Epithelial cell of proximal tubule (primary cell): Measurements from ENCODE around the gene SLC12A7. TPM values are rescaled to one million over a fixed set of nuclear protein-coding genes. Genes with fewer than 3 reads are reported as not detected.

Experiments used
- DNase-seq: peaks from one replicate; pipeline ENCODE4 v3.0.0-alpha.2; 2011; ENCODE audit warnings: low read depth
- H3K4me3 ChIP-seq: 2 replicates; pipeline ENCODE4 v1.5.1; 2011; ENCODE audit warnings: low read depth, mild to moderate bottlenecking, low read length
- total RNA-seq: library from RNA; depleted of rRNA; stranded (reverse); fragments of >200 nt; gene quantifications from 2 replicates; pipeline ENCODE4 v1.2.3, GENCODE V29; 2015
- TF ChIP-seq, protein P1 (sequence below): conservative IDR thresholded peaks from 2 replicates; pipeline ENCODE4 v1.5.1; 2012; ENCODE audit warnings: low read depth, mild to moderate bottlenecking, low read length

Gene SLC12A7
- total RNA-seq, 1 donor from 2014 or later = 32.8 TPM

DNA sequence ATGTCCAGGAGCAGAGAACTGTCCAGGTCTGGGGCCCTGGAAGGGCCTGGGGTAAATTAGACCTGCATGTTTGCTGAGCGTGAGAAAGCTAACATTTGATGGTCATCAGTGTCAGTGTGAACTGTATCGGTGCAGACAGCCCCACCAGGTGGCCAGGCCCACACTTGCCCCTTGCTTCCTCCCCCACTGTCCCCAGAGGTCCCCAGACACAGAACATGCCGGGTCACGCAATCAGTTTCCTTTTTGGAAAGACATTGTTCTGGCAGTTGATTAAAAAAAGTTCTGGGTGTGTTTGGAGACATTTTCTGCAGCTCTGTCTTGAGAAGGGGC is 101.7 kb downstream of the SLC12A7 start:
- TF ChIP-seq, protein P1, sequence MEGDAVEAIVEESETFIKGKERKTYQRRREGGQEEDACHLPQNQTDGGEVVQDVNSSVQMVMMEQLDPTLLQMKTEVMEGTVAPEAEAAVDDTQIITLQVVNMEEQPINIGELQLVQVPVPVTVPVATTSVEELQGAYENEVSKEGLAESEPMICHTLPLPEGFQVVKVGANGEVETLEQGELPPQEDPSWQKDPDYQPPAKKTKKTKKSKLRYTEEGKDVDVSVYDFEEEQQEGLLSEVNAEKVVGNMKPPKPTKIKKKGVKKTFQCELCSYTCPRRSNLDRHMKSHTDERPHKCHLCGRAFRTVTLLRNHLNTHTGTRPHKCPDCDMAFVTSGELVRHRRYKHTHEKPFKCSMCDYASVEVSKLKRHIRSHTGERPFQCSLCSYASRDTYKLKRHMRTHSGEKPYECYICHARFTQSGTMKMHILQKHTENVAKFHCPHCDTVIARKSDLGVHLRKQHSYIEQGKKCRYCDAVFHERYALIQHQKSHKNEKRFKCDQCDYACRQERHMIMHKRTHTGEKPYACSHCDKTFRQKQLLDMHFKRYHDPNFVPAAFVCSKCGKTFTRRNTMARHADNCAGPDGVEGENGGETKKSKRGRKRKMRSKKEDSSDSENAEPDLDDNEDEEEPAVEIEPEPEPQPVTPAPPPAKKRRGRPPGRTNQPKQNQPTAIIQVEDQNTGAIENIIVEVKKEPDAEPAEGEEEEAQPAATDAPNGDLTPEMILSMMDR = peak; percentile 31
- no peak for DNase-seq
- no peak overlapping the region for H3K4me3 ChIP-seq

- DNase-seq = no peak
- no peak overlapping the region for H3K4me3 ChIP-seq
- TF ChIP-seq, protein P1 = no peak
Measured at GRCh38 chr5:1009359-1010180, 102.3 kb downstream of the SLC12A7 start.

GRCh38 chr5:1008451-1009358 is 103.2 kb downstream of the SLC12A7 start, which contains the start of gene NKD2:
TSS of gene NKD2 (plus strand) at chr5:1008802. CDS start at chr5:1009058, 256 bp downstream.
- TF ChIP-seq, protein P1 = peak; percentile 48
- DNase-seq = no peak
- H3K4me3 ChIP-seq = peak within 1 kb of the TSS; percentile 27

DNA sequence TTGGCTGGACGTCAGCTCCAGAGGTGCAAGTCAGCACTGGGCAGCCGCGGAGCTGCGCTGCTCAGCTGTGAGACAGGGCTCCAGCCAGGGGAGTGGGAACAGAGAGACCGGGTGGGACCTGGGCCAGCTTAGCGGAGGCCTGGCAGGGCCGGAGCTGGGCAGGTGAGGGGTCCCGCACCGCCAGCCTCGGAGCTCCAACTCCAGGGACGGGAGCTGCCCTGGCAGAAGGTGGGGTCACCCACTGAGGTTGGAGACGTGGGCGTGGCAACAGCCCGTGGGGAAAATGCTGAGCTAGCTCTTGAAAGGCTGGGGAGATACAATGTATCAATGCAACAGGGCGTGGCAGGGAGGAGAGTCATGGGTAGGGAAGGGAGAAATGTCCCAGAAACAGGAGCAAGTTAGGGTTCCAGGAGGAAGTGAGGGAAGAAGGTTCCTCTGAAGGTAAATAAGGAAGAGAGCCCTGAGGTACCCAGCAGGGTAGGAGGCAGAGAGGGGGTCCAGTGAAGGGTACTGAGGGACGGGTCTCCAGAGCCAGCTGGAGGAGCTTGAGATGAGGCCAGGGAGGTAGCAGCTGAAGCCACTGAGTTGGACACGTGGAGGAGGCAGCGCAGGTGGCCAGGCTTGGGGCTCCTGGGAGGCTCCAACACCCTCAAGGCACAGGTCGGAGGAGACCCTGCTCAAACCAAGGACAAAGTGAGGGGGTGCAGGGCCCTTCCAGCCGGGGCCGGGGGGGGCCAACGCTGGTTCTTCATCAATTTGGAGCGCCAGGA is 104.0 kb downstream of the SLC12A7 start:
- TF ChIP-seq, protein P1 = no peak
- no peak overlapping the region for H3K4me3 ChIP-seq
- no peak for DNase-seq

DNA sequence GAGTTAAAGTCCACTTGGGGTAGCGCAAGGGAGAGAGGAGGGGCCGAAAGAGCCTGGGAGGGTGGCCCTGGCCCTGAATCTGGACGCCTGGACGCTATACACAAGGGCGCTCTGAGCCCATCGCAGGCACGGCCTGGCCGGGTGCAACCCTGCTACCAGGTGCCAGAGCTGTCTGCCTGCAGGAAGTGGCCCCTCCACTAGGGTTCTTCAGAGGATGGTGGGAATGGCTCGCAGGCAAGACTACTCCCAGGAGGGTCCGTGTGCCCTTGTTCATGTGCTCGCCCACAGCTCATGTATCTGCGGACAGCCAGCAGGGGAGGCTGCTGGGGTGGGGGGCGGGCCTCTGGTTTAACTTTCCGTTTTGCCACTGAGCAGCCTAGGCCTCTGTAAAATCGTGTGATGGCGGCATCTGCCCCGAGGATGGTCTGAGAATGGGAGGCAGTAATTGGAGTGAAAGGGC is 104.6 kb downstream of the SLC12A7 start:
- no peak for DNase-seq
- no peak overlapping the region for H3K4me3 ChIP-seq
- TF ChIP-seq, protein P1 = no peak

- H3K4me3 ChIP-seq = no peak overlapping the region
- TF ChIP-seq, protein P1 = no peak
- DNase-seq = no peak
Measured at GRCh38 chr5:1006656-1007071, 105.2 kb downstream of the SLC12A7 start.
